ENCODE data around the gene CTNND2.

DNA sequence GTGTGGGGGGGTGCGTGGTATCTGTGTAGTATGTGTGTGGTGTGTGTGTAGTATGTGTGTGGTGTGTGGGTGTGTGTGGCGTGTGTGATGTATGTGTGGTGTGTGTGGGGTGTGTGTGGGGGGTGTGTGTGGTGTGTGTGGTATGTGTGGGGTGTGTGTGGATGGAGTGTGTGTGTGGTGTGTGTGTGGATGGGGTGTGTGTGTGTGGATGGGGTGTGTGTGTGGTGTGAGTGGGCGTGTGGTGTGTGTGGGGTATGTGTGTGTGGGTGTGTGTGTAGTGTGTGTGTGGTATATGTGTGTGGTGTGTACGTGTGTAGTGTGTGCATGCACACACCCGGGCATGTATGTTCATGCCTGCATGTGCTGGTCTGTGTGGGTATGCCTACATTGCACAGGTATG is 722.3 kb downstream of the CTNND2 start:
- TF ChIP-seq EP300 (IDR thresholded peaks at IDR 0.05; ENCODE audit: borderline replicate concordance in 1 of 2, control insufficient read depth in 1 of 2, low read depth in 2 of 2, low read length in 2 of 2) = no peak
- TF ChIP-seq, protein P1, sequence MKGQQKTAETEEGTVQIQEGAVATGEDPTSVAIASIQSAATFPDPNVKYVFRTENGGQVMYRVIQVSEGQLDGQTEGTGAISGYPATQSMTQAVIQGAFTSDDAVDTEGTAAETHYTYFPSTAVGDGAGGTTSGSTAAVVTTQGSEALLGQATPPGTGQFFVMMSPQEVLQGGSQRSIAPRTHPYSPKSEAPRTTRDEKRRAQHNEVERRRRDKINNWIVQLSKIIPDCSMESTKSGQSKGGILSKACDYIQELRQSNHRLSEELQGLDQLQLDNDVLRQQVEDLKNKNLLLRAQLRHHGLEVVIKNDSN (IDR thresholded peaks at IDR 0.05; ENCODE audit: borderline replicate concordance, extremely low read length, insufficient read depth, low read depth, low read length) = no peak
- no peak for TF ChIP-seq TAF1 (IDR thresholded peaks at IDR 0.05; ENCODE audit: borderline replicate concordance, low read depth, low read length)
- TF ChIP-seq NFIC (IDR thresholded peaks at IDR 0.05; ENCODE audit: low read depth, low read length) = no peak
- TF ChIP-seq, protein P2, sequence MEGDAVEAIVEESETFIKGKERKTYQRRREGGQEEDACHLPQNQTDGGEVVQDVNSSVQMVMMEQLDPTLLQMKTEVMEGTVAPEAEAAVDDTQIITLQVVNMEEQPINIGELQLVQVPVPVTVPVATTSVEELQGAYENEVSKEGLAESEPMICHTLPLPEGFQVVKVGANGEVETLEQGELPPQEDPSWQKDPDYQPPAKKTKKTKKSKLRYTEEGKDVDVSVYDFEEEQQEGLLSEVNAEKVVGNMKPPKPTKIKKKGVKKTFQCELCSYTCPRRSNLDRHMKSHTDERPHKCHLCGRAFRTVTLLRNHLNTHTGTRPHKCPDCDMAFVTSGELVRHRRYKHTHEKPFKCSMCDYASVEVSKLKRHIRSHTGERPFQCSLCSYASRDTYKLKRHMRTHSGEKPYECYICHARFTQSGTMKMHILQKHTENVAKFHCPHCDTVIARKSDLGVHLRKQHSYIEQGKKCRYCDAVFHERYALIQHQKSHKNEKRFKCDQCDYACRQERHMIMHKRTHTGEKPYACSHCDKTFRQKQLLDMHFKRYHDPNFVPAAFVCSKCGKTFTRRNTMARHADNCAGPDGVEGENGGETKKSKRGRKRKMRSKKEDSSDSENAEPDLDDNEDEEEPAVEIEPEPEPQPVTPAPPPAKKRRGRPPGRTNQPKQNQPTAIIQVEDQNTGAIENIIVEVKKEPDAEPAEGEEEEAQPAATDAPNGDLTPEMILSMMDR (IDR thresholded peaks at IDR 0.05 in 2 of 3, conservative IDR thresholded peaks at IDR 0.05 in 1 of 3; ENCODE audit: control insufficient read depth in 2 of 3, extremely low read depth in 1 of 3, insufficient read depth in 1 of 3, low read depth in 3 of 3, low read length in 3 of 3) = no peak
- TF ChIP-seq ZBTB40 (IDR thresholded peaks at IDR 0.05; ENCODE audit: borderline replicate concordance) = no peak

Measured in GM12878 (cell line).